ENCODE measurements around the gene CKM. TPM values are rescaled to one million over a fixed set of nuclear protein-coding genes. Genes with fewer than 3 reads are reported as not detected.

The CKM gene
- total RNA-seq, 1 donor from 2014 or later, result 0.42 TPM

- no peak for TF ChIP-seq CTCF (IDR thresholded peaks at IDR 0.05; ENCODE audit: partially characterized antibody, unreplicated experiment)
- no peaks in the 10 kb centered on the region for H3K36me3 Mint-ChIP-seq (ENCODE audit: unreplicated experiment)
- peaks cover 12% of the 10 kb centered on the region for H3K9me3 Mint-ChIP-seq (ENCODE audit: unreplicated experiment)
- DNase-seq, result no peak
- no peak overlapping the region for H3K27ac Mint-ChIP-seq (ENCODE audit: unreplicated experiment)
- H3K27me3 Mint-ChIP-seq (ENCODE audit: unreplicated experiment), result peaks cover 10% of the 10 kb centered on the region
- no peak overlapping the region for H3K4me3 Mint-ChIP-seq (ENCODE audit: unreplicated experiment)
- H3K4me1 Mint-ChIP-seq (ENCODE audit: low read depth, unreplicated experiment), result no peaks in the 10 kb centered on the region
Measured at GRCh38 chr19:45305421-45305820, 17.3 kb downstream of the CKM start.

- H3K27ac Mint-ChIP-seq (ENCODE audit: unreplicated experiment), result no peak overlapping the region
- H3K4me1 Mint-ChIP-seq (ENCODE audit: low read depth, unreplicated experiment), result no peaks in the 10 kb centered on the region
- H3K27me3 Mint-ChIP-seq (ENCODE audit: unreplicated experiment), result peaks cover 11% of the 10 kb centered on the region
- no peak for TF ChIP-seq CTCF (IDR thresholded peaks at IDR 0.05; ENCODE audit: partially characterized antibody, unreplicated experiment)
- no peaks in the 10 kb centered on the region for H3K36me3 Mint-ChIP-seq (ENCODE audit: unreplicated experiment)
- H3K9me3 Mint-ChIP-seq (ENCODE audit: unreplicated experiment), result peaks cover 12% of the 10 kb centered on the region
- no peak for DNase-seq
- no peak overlapping the region for H3K4me3 Mint-ChIP-seq (ENCODE audit: unreplicated experiment)
Measured at GRCh38 chr19:45305007-45305406, 17.7 kb downstream of the CKM start.

- peaks cover 13% of the 10 kb centered on the region for H3K27me3 Mint-ChIP-seq (ENCODE audit: unreplicated experiment)
- H3K4me3 Mint-ChIP-seq (ENCODE audit: unreplicated experiment), result no peak overlapping the region
- H3K9me3 Mint-ChIP-seq (ENCODE audit: unreplicated experiment), result peaks cover 14% of the 10 kb centered on the region
- TF ChIP-seq CTCF (IDR thresholded peaks at IDR 0.05; ENCODE audit: partially characterized antibody, unreplicated experiment), result no peak
- no peaks in the 10 kb centered on the region for H3K36me3 Mint-ChIP-seq (ENCODE audit: unreplicated experiment)
- H3K4me1 Mint-ChIP-seq (ENCODE audit: low read depth, unreplicated experiment), result no peaks in the 10 kb centered on the region
- no peak overlapping the region for H3K27ac Mint-ChIP-seq (ENCODE audit: unreplicated experiment)
- DNase-seq, result no peak
Measured at GRCh38 chr19:45304141-45304926, 18.3 kb downstream of the CKM start.

GRCh38 chr19:45303269-45304060, 19.2 kb downstream of the CKM start:
- Mint-ChIP-seq H3K4me3 (ENCODE audit: unreplicated experiment) (no peak overlapping the region), H3K36me3 (ENCODE audit: unreplicated experiment) (no peaks in the 10 kb centered on the region), H3K9me3 (ENCODE audit: unreplicated experiment) (peaks cover 14% of the 10 kb centered on the region), H3K4me1 (ENCODE audit: low read depth, unreplicated experiment) (no peaks in the 10 kb centered on the region), H3K27me3 (ENCODE audit: unreplicated experiment) (peaks cover 12% of the 10 kb centered on the region), H3K27ac (ENCODE audit: unreplicated experiment) (no peak overlapping the region)
- no peak for TF ChIP-seq CTCF (IDR thresholded peaks at IDR 0.05; ENCODE audit: partially characterized antibody, unreplicated experiment)
- DNase-seq, result no peak

- H3K4me3 Mint-ChIP-seq (ENCODE audit: unreplicated experiment), result no peak overlapping the region
Measured at GRCh38 chr19:45302416-45302815, 20.3 kb downstream of the CKM start.

More at GRCh38 chr19:45302416-45302815, 20.3 kb downstream of the CKM start:
- Mint-ChIP-seq H3K27me3 (ENCODE audit: unreplicated experiment) (peaks cover 12% of the 10 kb centered on the region), H3K27ac (ENCODE audit: unreplicated experiment) (no peak overlapping the region), H3K9me3 (ENCODE audit: unreplicated experiment) (peaks cover 12% of the 10 kb centered on the region), H3K4me1 (ENCODE audit: low read depth, unreplicated experiment) (no peaks in the 10 kb centered on the region), H3K36me3 (ENCODE audit: unreplicated experiment) (no peaks in the 10 kb centered on the region)
- no peak for TF ChIP-seq CTCF (IDR thresholded peaks at IDR 0.05; ENCODE audit: partially characterized antibody, unreplicated experiment)
- no peak for DNase-seq
